ENCODE data around the gene CEL.

DNA sequence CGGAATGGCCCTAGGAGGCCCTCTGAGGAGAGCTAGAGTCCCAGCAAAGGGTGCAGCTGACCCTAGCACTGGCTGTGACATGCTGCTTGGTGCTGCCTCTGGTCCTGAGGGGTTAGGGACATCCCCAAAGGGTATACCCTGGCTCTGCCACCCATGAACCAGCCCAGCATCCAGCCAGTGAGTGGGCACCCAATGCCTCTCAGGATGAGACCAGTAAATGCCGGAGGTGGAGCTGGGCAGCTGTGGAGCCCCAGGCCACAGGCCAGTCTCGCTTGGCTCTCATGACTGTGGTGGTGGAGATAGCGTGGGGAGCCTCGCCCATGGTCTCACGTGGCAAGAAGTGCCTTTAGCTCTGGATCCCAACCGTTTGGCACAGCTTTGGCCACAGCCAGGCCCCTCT lies 3.7 kb upstream of the CEL start:
- TF ChIP-seq YY1 (IDR thresholded peaks at IDR 0.05; ENCODE audit: insufficient read depth, insufficient read length) = no peak
- TF ChIP-seq ZNF274 (IDR thresholded peaks at IDR 0.05; ENCODE audit: low read depth, low read length) = no peak
